RWPE2 (cell line): Measurements from ENCODE around the gene CD86.

Source experiments
- ATAC-seq: fragments of 200-7000 bp; cut with Tn5 transposase; 3 replicates; pipeline ENCODE4 v1.9.1; 2021; ENCODE audit warnings: low read depth
- DNase-seq: peaks from one replicate; pipeline ENCODE4 v3.0.0-alpha.2; 2020; ENCODE audit warnings: low spot score
- H3K27ac ChIP-seq: fragments of 450-650 bp; 2 replicates; pipeline ENCODE4 v1.5.1; 2017; ENCODE audit warnings: mild to moderate bottlenecking; ENCODE audit not compliant: poor library complexity, severe bottlenecking
- H3K27me3 ChIP-seq: fragments of 250-450 bp; sonication (Bioruptor Pico); 2 replicates; pipeline ENCODE4 v1.5.1; 2021; ENCODE audit warnings: mild to moderate bottlenecking, moderate library complexity; ENCODE audit not compliant: insufficient read depth, poor library complexity, severe bottlenecking
- H3K36me3 ChIP-seq: fragments of 250-450 bp; sonication (Bioruptor Pico); 2 replicates; pipeline ENCODE4 v1.5.1; 2020; ENCODE audit warnings: low read depth, mild to moderate bottlenecking, moderate library complexity
- H3K4me1 ChIP-seq: fragments of 250-450 bp; sonication (Bioruptor Pico); 2 replicates; pipeline ENCODE4 v1.5.1; 2021; ENCODE audit warnings: mild to moderate bottlenecking, moderate library complexity; ENCODE audit not compliant: insufficient read depth, poor library complexity, severe bottlenecking
- H3K4me3 ChIP-seq: fragments of 250-450 bp; sonication (Bioruptor Pico); 2 replicates; pipeline ENCODE4 v1.5.1; 2021; ENCODE audit warnings: mild to moderate bottlenecking, moderate library complexity; ENCODE audit not compliant: severe bottlenecking
- H3K9me3 ChIP-seq: fragments of 250-450 bp; sonication (Bioruptor Pico); 2 replicates; pipeline ENCODE4 v1.5.1; 2021; ENCODE audit warnings: mild to moderate bottlenecking, moderate library complexity; ENCODE audit not compliant: severe bottlenecking
- CTCF ChIP-seq: fragments of 450-650 bp; IDR thresholded peaks from one replicate; pipeline ENCODE4 v1.5.1; 2017; ENCODE audit warnings: mild to moderate bottlenecking, moderate library complexity; ENCODE audit not compliant: poor library complexity, severe bottlenecking

Gene CD86

GRCh38 chr3:122064326-122064725, 9.2 kb downstream of the CD86 start:
- H3K4me1 ChIP-seq: no peaks in the 10 kb centered on the region

GRCh38 chr3:122066331-122067213, 11.4 kb downstream of the CD86 start:
- Histone ChIP-seq H3K27me3 (no peaks in the 10 kb centered on the region), H3K4me3 (no peak overlapping the region), H3K27ac (no peak overlapping the region), H3K4me1 (no peaks in the 10 kb centered on the region), H3K9me3 (no peaks in the 10 kb centered on the region), H3K36me3 (no peaks in the 10 kb centered on the region)
- no peak for TF ChIP-seq CTCF
- ATAC-seq (no peak), DNase-seq (no peak)

More at GRCh38 chr3:122064326-122064725, 9.2 kb downstream of the CD86 start:
- Histone ChIP-seq H3K36me3 (no peaks in the 10 kb centered on the region), H3K27me3 (no peaks in the 10 kb centered on the region), H3K9me3 (no peaks in the 10 kb centered on the region), H3K27ac (no peak overlapping the region), H3K4me3 (no peak overlapping the region)
- DNase-seq: no peak
- TF ChIP-seq CTCF: no peak
- ATAC-seq: no peak

GRCh38 chr3:122067214-122067550, 12.0 kb downstream of the CD86 start:
- Histone ChIP-seq H3K4me3 (no peak overlapping the region), H3K27ac (no peak overlapping the region), H3K4me1 (no peaks in the 10 kb centered on the region), H3K9me3 (no peaks in the 10 kb centered on the region), H3K27me3 (no peaks in the 10 kb centered on the region), H3K36me3 (no peaks in the 10 kb centered on the region)
- DNase-seq (no peak), ATAC-seq (no peak)
- no peak for TF ChIP-seq CTCF

GRCh38 chr3:122067588-122068240, 12.6 kb downstream of the CD86 start:
- H3K27me3 ChIP-seq: no peaks in the 10 kb centered on the region
- H3K4me3 ChIP-seq: no peak overlapping the region
- no peaks in the 10 kb centered on the region for H3K36me3 ChIP-seq
- H3K27ac ChIP-seq: no peak overlapping the region
- no peak for DNase-seq
- ATAC-seq: no peak
- no peaks in the 10 kb centered on the region for H3K4me1 ChIP-seq
- no peaks in the 10 kb centered on the region for H3K9me3 ChIP-seq
- no peak for TF ChIP-seq CTCF
